IPS-20b (cell line): ENCODE measurements around the gene NUDT14.

Source experiments
- H3K27ac ChIP-seq: one replicate; pipeline ENCODE4 v1.5.1; 2013; ENCODE audit warnings: low read length
- H3K27me3 ChIP-seq: 2 replicates; pipeline ENCODE4 v1.6.1; 2013; ENCODE audit warnings: mild to moderate bottlenecking, low read length, inconsistent platforms; ENCODE audit not compliant: insufficient read depth
- H3K36me3 ChIP-seq: 2 replicates; pipeline ENCODE4 v1.6.1; 2013; ENCODE audit warnings: low read depth, mild to moderate bottlenecking, inconsistent platforms, low read length, moderate library complexity; ENCODE audit not compliant: insufficient read depth
- H3K4me1 ChIP-seq: 2 replicates; pipeline ENCODE4 v1.6.1; 2013; ENCODE audit warnings: mild to moderate bottlenecking, control low read depth, inconsistent platforms, low read length, moderate library complexity; ENCODE audit not compliant: insufficient read depth
- H3K4me3 ChIP-seq: 2 replicates; pipeline ENCODE4 v1.5.1; 2013; ENCODE audit warnings: mild to moderate bottlenecking, low read length, inconsistent platforms
- H3K9ac ChIP-seq: 2 replicates; pipeline ENCODE4 v1.6.1; 2013; ENCODE audit warnings: low read depth, mild to moderate bottlenecking, inconsistent platforms, low read length, moderate library complexity
- H3K9me3 ChIP-seq: 2 replicates; pipeline ENCODE4 v1.6.1; 2013; ENCODE audit warnings: mild to moderate bottlenecking, low read depth, low read length, inconsistent platforms; ENCODE audit not compliant: insufficient read depth

Gene NUDT14

GRCh38 chr14:105178868-105179140 lies 2.3 kb downstream of the NUDT14 start:
- no peaks in the 10 kb centered on the region for H3K36me3 ChIP-seq
- H3K27me3 ChIP-seq = peaks cover 31% of the 10 kb centered on the region
- no peak overlapping the region for H3K4me3 ChIP-seq
- H3K4me1 ChIP-seq = 0 out of 2 replicates have a peak, but pooled peaks cover 3% of the 10 kb centered on the region
- no peak overlapping the region for H3K9ac ChIP-seq
- no peaks in the 10 kb centered on the region for H3K9me3 ChIP-seq
- H3K27ac ChIP-seq = no peak overlapping the region

- 0 out of 2 replicates have a peak, but pooled peaks cover 3% of the 10 kb centered on the region for H3K4me1 ChIP-seq
- H3K9me3 ChIP-seq = no peaks in the 10 kb centered on the region
- no peak overlapping the region for H3K4me3 ChIP-seq
- no peak overlapping the region for H3K9ac ChIP-seq
- no peak overlapping the region for H3K27ac ChIP-seq
- no peaks in the 10 kb centered on the region for H3K36me3 ChIP-seq
- peaks cover 27% of the 10 kb centered on the region for H3K27me3 ChIP-seq
Measured at GRCh38 chr14:105178069-105178867, 2.8 kb downstream of the NUDT14 start.

- Histone ChIP-seq H3K4me3 (no peak overlapping the region), H3K27ac (no peak overlapping the region), H3K36me3 (no peaks in the 10 kb centered on the region), H3K4me1 (0 out of 2 replicates have a peak, but pooled peaks cover 3% of the 10 kb centered on the region), H3K9me3 (no peaks in the 10 kb centered on the region), H3K9ac (no peak overlapping the region), H3K27me3 (peaks cover 16% of the 10 kb centered on the region)
Measured at GRCh38 chr14:105177082-105177481, 4.0 kb downstream of the NUDT14 start.

GRCh38 chr14:105176513-105176912 lies 4.6 kb downstream of the NUDT14 start:
- H3K9ac ChIP-seq = no peak overlapping the region
- peaks cover 10% of the 10 kb centered on the region for H3K27me3 ChIP-seq
- H3K36me3 ChIP-seq = no peaks in the 10 kb centered on the region
- H3K9me3 ChIP-seq = no peaks in the 10 kb centered on the region
- no peak overlapping the region for H3K4me3 ChIP-seq
- H3K4me1 ChIP-seq = 0 out of 2 replicates have a peak, but pooled peaks cover 3% of the 10 kb centered on the region
- no peak overlapping the region for H3K27ac ChIP-seq

GRCh38 chr14:105173901-105174894 lies 6.9 kb downstream of the NUDT14 start:
- H3K27ac ChIP-seq = no peak overlapping the region
- H3K4me3 ChIP-seq = no peak overlapping the region

GRCh38 chr14:105173145-105173544 lies 8.0 kb downstream of the NUDT14 start:
- Histone ChIP-seq H3K27me3 (peaks cover 23% of the 10 kb centered on the region), H3K4me3 (no peak overlapping the region), H3K27ac (no peak overlapping the region), H3K36me3 (no peaks in the 10 kb centered on the region), H3K9me3 (no peaks in the 10 kb centered on the region), H3K4me1 (no peaks in the 10 kb centered on the region), H3K9ac (no peak overlapping the region)

More at GRCh38 chr14:105173901-105174894, 6.9 kb downstream of the NUDT14 start:
- Histone ChIP-seq H3K27me3 (peaks cover 20% of the 10 kb centered on the region), H3K9ac (no peak overlapping the region), H3K9me3 (no peaks in the 10 kb centered on the region), H3K4me1 (no peaks in the 10 kb centered on the region), H3K36me3 (no peaks in the 10 kb centered on the region)

GRCh38 chr14:105172476-105172875 lies 8.6 kb downstream of the NUDT14 start:
- no peak overlapping the region for H3K9ac ChIP-seq
- peaks cover 27% of the 10 kb centered on the region for H3K27me3 ChIP-seq
- no peak overlapping the region for H3K27ac ChIP-seq
- no peak overlapping the region for H3K4me3 ChIP-seq
- no peaks in the 10 kb centered on the region for H3K9me3 ChIP-seq
- no peaks in the 10 kb centered on the region for H3K4me1 ChIP-seq
- no peaks in the 10 kb centered on the region for H3K36me3 ChIP-seq

GRCh38 chr14:105171004-105171673 lies 10.0 kb downstream of the NUDT14 start:
- H3K9me3 ChIP-seq = no peaks in the 10 kb centered on the region
- no peaks in the 10 kb centered on the region for H3K4me1 ChIP-seq
- no peak overlapping the region for H3K27ac ChIP-seq
- peaks cover 38% of the 10 kb centered on the region for H3K27me3 ChIP-seq
- no peak overlapping the region for H3K4me3 ChIP-seq
- H3K36me3 ChIP-seq = no peaks in the 10 kb centered on the region
- no peak overlapping the region for H3K9ac ChIP-seq

- Histone ChIP-seq H3K4me1 (no peaks in the 10 kb centered on the region), H3K27me3 (peaks cover 44% of the 10 kb centered on the region), H3K27ac (no peak overlapping the region), H3K9ac (no peak overlapping the region), H3K36me3 (no peaks in the 10 kb centered on the region), H3K4me3 (no peak overlapping the region), H3K9me3 (no peaks in the 10 kb centered on the region)
Measured at GRCh38 chr14:105169776-105170655, 11.1 kb downstream of the NUDT14 start.

GRCh38 chr14:105168979-105169507 lies 12.1 kb downstream of the NUDT14 start:
- no peaks in the 10 kb centered on the region for H3K4me1 ChIP-seq
- H3K9ac ChIP-seq = no peak overlapping the region
- peaks cover 44% of the 10 kb centered on the region for H3K27me3 ChIP-seq
- no peaks in the 10 kb centered on the region for H3K36me3 ChIP-seq
- no peak overlapping the region; the same call in 1 of the 2 replicates for H3K4me3 ChIP-seq
- no peak overlapping the region for H3K27ac ChIP-seq
- no peaks in the 10 kb centered on the region for H3K9me3 ChIP-seq
